Neural cell (in vitro differentiated cells): ENCODE results near the gene MECP2.

Source experiments
- CTCF ChIP-seq: fragments of 450-650 bp; IDR thresholded peaks from 2 replicates; pipeline ENCODE4 v1.5.1; 2014; ENCODE audit warnings: antibody characterized with exemption, mild to moderate bottlenecking, moderate library complexity; ENCODE audit not compliant: poor library complexity, severe bottlenecking
- EZH2 ChIP-seq: fragments of 200-600, 300-800 bp; shearing (Covaris generic), sonication (generic); IDR thresholded peaks from 2 replicates; pipeline ENCODE4 v1.6.1; 2014; ENCODE audit warnings: antibody characterized with exemption, low read length, borderline replicate concordance, mild to moderate bottlenecking; ENCODE audit not compliant: insufficient read depth, poor library complexity, severe bottlenecking
- POLR2AphosphoS5 ChIP-seq: IDR thresholded peaks from 2 replicates; pipeline ENCODE4 v1.6.1; 2012
- REST ChIP-seq: IDR thresholded peaks from 2 replicates; pipeline ENCODE4 v1.6.1; 2012; ENCODE audit warnings: borderline replicate concordance
- SMC3 ChIP-seq: fragments of 450-650 bp; conservative IDR thresholded peaks from 2 replicates; pipeline ENCODE4 v1.6.1; 2014; ENCODE audit warnings: antibody characterized with exemption, mild to moderate bottlenecking, moderate library complexity; ENCODE audit not compliant: poor library complexity

- no peak for TF ChIP-seq EZH2
- no peak for TF ChIP-seq CTCF
- no peak for TF ChIP-seq SMC3
- no peak for TF ChIP-seq POLR2AphosphoS5
- no peak for TF ChIP-seq REST
Observed at GRCh38 chrX:154058214-154058997, 39.1 kb downstream of the MECP2 start.
